ENCODE measurements around the gene ASCL2.
A peak's percentile ranks its signal among the peaks of the same experiment; 100 is the strongest.

Gene ASCL2

GRCh38 chr11:2270322-2271076 is at the start of gene ASCL2:
ASCL2 (minus strand) TSS chr11:2270588; CDS start chr11:2270332, 256 bp downstream.
- no peak for DNase-seq

- no peak for DNase-seq
These were observed 49.5 kb upstream of the ASCL2 start for GRCh38 chr11:2319791-2320472.

GRCh38 chr11:2318707-2319106 is 48.3 kb upstream of the ASCL2 start:
- DNase-seq = no peak

- DNase-seq = no peak
These were observed 47.7 kb upstream of the ASCL2 start for GRCh38 chr11:2318123-2318522.

- DNase-seq = no peak
These were observed 47.1 kb upstream of the ASCL2 start for GRCh38 chr11:2317354-2318050.

- no peak for DNase-seq
These were observed 46.5 kb upstream of the ASCL2 start for GRCh38 chr11:2316963-2317244.

- DNase-seq = no peak
These were observed 46.0 kb upstream of the ASCL2 start for GRCh38 chr11:2316169-2316962.

- DNase-seq = no peak
These were observed 45.2 kb upstream of the ASCL2 start for GRCh38 chr11:2315395-2316168.

- no peak for DNase-seq
These were observed 44.4 kb upstream of the ASCL2 start for GRCh38 chr11:2314525-2315394.

- no peak for DNase-seq
These were observed 43.7 kb upstream of the ASCL2 start for GRCh38 chr11:2314136-2314524.

- no peak for DNase-seq
These were observed 42.9 kb upstream of the ASCL2 start for GRCh38 chr11:2313051-2313951.

- DNase-seq = no peak
These were observed 42.0 kb upstream of the ASCL2 start for GRCh38 chr11:2312232-2313042.

- DNase-seq = peak; percentile 31
These were observed 41.2 kb upstream of the ASCL2 start for GRCh38 chr11:2311353-2312133.

- no peak for DNase-seq
These were observed 40.5 kb upstream of the ASCL2 start for GRCh38 chr11:2310786-2311352.

- DNase-seq = no peak
These were observed 39.8 kb upstream of the ASCL2 start for GRCh38 chr11:2310073-2310785.

- DNase-seq = no peak
These were observed 39.1 kb upstream of the ASCL2 start for GRCh38 chr11:2309251-2310072.

GRCh38 chr11:2308713-2309112 is 38.3 kb upstream of the ASCL2 start:
- no peak for DNase-seq

All from activated CD4-positive, CD25-positive, alpha-beta regulatory T cell treated with anti-CD3 and anti-CD28 coated beads, Interleukin-2, amount 50 U/mL, for 72 hours (primary cell).